ENCODE results near the gene SLC6A12.

- TF ChIP-seq CTCF (IDR thresholded peaks at IDR 0.05), result no peak
- no peak for TF ChIP-seq POLR2A (IDR thresholded peaks at IDR 0.05)
These were observed 22.5 kb upstream of the SLC6A12 start for GRCh38 chr12:236445-236844.

All from Peyer's patch (tissue), 4 donors.